Liver (tissue), 9 donors: ENCODE measurements around the gene SAP30. TPM values are rescaled to one million over a fixed set of nuclear protein-coding genes. Genes with fewer than 3 reads are reported as not detected.

Source experiments
- DNase-seq: peaks from one replicate; pipeline ENCODE4 v3.0.0-alpha.2; 2017; ENCODE audit warnings: low spot score
- H3K27ac ChIP-seq, 2 donors: one replicate each; pipeline ENCODE4 v1.7.0; 2013; ENCODE audit warnings: inconsistent platforms in 2 of 2, low read length in 2 of 2, control low read depth in 1 of 2, low read depth in 1 of 2, mild to moderate bottlenecking in 1 of 2
- H3K27me3 ChIP-seq, 4 donors: one replicate each; pipeline versions ENCODE4 v1.6.1 to v1.7.0; 2013; ENCODE audit warnings: low read length in 3 of 4, inconsistent platforms in 1 of 4, mild to moderate bottlenecking in 1 of 4, moderate library complexity in 1 of 4; ENCODE audit not compliant: control insufficient read depth in 4 of 4, insufficient read depth in 4 of 4
- H3K36me3 ChIP-seq, 4 donors: one replicate each; pipeline versions ENCODE4 v1.6.1 to v1.7.0; 2013; ENCODE audit warnings: low read length in 3 of 4, mild to moderate bottlenecking in 3 of 4, low read depth in 1 of 4, moderate library complexity in 1 of 4; ENCODE audit not compliant: control insufficient read depth in 4 of 4, insufficient read depth in 3 of 4
- H3K4me1 ChIP-seq, 4 donors: one replicate each; pipeline versions ENCODE4 v1.6.1 to v1.7.0; 2013; ENCODE audit warnings: low read length in 3 of 4, mild to moderate bottlenecking in 3 of 4, moderate library complexity in 1 of 4; ENCODE audit not compliant: control insufficient read depth in 4 of 4, insufficient read depth in 4 of 4
- H3K4me3 ChIP-seq, 3 donors: one replicate each; pipeline versions ENCODE4 v1.6.1 to v1.7.0; 2013; ENCODE audit warnings: low read length in 3 of 3, control low read depth in 1 of 3, low read depth in 1 of 3, mild to moderate bottlenecking in 1 of 3
- H3K9ac ChIP-seq, 2 donors: one replicate each; pipeline ENCODE4 v1.7.0; 2013; ENCODE audit warnings: low read length in 2 of 2, mild to moderate bottlenecking in 2 of 2, moderate library complexity in 2 of 2, control low read depth in 1 of 2, low read depth in 1 of 2
- H3K9me3 ChIP-seq, 4 donors: one replicate each; pipeline versions ENCODE4 v1.6.1 to v1.7.0; 2013; ENCODE audit warnings: low read length in 3 of 4; ENCODE audit not compliant: control insufficient read depth in 4 of 4
- FOXA2 ChIP-seq: IDR thresholded peaks from 2 replicates; pipeline ENCODE4 v1.6.1; 2016; ENCODE audit warnings: antibody characterized with exemption
- HNF4G ChIP-seq: IDR thresholded peaks from 2 replicates; pipeline ENCODE4 v1.6.1; 2016; ENCODE audit warnings: antibody characterized with exemption
- RAD21 ChIP-seq, 2 donors: IDR thresholded peaks; 2 replicates each; pipeline ENCODE4 v1.6.1; 2016; ENCODE audit warnings: antibody characterized with exemption in 2 of 2, mild to moderate bottlenecking in 2 of 2
- SP1 ChIP-seq: IDR thresholded peaks from 2 replicates; pipeline ENCODE4 v1.6.1; 2018; ENCODE audit warnings: antibody characterized with exemption, mild to moderate bottlenecking
- TAF1 ChIP-seq: conservative IDR thresholded peaks from 2 replicates; pipeline ENCODE4 v1.6.1; 2016; ENCODE audit warnings: antibody characterized with exemption, mild to moderate bottlenecking
- YY1 ChIP-seq: IDR thresholded peaks from 2 replicates; pipeline ENCODE4 v1.6.1; 2016; ENCODE audit warnings: antibody characterized with exemption, mild to moderate bottlenecking
- WGBS: extraction: QIAGEN DNeasy Blood & Tissue Kit; methylation state at CpG from one replicate; pipeline ENCODE4 v1.1.7; 2013; 5-methylcytosine and 5-hydroxymethylcytosine counted together
- polyA plus RNA-seq, 2 donors: library from polyadenylated mRNA; stranded (reverse) in 1 of 2; unstranded in 1 of 2; fragments of 200-250 nt in 1 of 2; fragments of >200 nt in 1 of 2; fragmentation: Nextera tagmentation in 1 of 2; extraction: Ambion mirVana in 1 of 2; gene quantifications; one replicate each; pipeline versions ENCODE4 v1.2.1 to v1.2.3, GENCODE V29; 2013 to 2015
- total RNA-seq, 2 donors: library from RNA; depleted of rRNA; stranded (reverse); fragments of >200 nt; gene quantifications; one replicate each; pipeline ENCODE4 v1.2.3, GENCODE V29; 2014
- TF ChIP-seq, protein P1 (sequence below): IDR thresholded peaks from 2 replicates; pipeline ENCODE4 v1.6.1; 2016; ENCODE audit warnings: antibody characterized with exemption, mild to moderate bottlenecking
- TF ChIP-seq, protein P2 (sequence below): fragments of 150-350 bp; IDR thresholded peaks from 2 replicates; pipeline ENCODE4 v1.5.1; 2017; ENCODE audit warnings: improper control_type of control experiment, low read depth, low read length; ENCODE audit not compliant: missing input control
- TF ChIP-seq, protein P3 (sequence below): IDR thresholded peaks from 2 replicates; pipeline ENCODE4 v1.6.1; 2016; ENCODE audit warnings: antibody characterized with exemption
- TF ChIP-seq, protein P4 (sequence below): IDR thresholded peaks from 2 replicates; pipeline ENCODE4 v1.6.1; 2016; ENCODE audit warnings: antibody characterized with exemption
- donor health status: healthy.
- donor health status: healthy.
- donor health status: healthy.
- donor health status: healthy.
- donor health status: healthy.

Gene SAP30
- total and polyA plus RNA-seq, 4 donors: 1.3 to 10.0 (median 3.7) TPM

DNA sequence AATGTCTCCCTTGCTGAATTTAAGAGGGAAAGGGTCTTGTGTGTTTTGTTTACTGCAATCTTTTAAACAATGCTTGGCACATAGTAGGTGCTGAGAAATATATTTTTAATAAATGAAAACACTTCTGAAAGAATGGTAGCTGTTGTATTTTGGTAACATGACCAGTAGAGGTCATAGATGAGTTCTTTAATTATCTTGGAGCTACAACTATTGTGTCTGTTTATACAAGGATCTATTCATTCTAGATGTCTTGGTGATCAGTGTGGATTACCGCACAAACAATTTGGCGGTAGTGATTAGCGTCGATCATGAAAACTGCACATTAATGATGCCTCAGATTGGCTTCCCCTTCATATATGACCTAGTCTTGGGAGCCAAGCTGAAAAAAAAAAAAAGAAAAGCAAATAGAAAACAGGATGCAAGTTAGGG lies 49.6 kb downstream of the SAP30 start:
- Histone ChIP-seq H3K27ac (no peak overlapping the region), H3K4me1 (no peaks in the 10 kb centered on the region), H3K36me3 (no peaks in the 10 kb centered on the region), H3K9me3 (no peaks in the 10 kb centered on the region), H3K27me3 (no peaks in the 10 kb centered on the region), H3K9ac (no peak overlapping the region), H3K4me3 (no peak overlapping the region)
- WGBS: 33% methylated on average over 4 of the region's 4 CpGs
- no peak for DNase-seq
- TF ChIP-seq, protein P1, sequence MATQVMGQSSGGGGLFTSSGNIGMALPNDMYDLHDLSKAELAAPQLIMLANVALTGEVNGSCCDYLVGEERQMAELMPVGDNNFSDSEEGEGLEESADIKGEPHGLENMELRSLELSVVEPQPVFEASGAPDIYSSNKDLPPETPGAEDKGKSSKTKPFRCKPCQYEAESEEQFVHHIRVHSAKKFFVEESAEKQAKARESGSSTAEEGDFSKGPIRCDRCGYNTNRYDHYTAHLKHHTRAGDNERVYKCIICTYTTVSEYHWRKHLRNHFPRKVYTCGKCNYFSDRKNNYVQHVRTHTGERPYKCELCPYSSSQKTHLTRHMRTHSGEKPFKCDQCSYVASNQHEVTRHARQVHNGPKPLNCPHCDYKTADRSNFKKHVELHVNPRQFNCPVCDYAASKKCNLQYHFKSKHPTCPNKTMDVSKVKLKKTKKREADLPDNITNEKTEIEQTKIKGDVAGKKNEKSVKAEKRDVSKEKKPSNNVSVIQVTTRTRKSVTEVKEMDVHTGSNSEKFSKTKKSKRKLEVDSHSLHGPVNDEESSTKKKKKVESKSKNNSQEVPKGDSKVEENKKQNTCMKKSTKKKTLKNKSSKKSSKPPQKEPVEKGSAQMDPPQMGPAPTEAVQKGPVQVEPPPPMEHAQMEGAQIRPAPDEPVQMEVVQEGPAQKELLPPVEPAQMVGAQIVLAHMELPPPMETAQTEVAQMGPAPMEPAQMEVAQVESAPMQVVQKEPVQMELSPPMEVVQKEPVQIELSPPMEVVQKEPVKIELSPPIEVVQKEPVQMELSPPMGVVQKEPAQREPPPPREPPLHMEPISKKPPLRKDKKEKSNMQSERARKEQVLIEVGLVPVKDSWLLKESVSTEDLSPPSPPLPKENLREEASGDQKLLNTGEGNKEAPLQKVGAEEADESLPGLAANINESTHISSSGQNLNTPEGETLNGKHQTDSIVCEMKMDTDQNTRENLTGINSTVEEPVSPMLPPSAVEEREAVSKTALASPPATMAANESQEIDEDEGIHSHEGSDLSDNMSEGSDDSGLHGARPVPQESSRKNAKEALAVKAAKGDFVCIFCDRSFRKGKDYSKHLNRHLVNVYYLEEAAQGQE: no peak
- TF ChIP-seq, protein P2, sequence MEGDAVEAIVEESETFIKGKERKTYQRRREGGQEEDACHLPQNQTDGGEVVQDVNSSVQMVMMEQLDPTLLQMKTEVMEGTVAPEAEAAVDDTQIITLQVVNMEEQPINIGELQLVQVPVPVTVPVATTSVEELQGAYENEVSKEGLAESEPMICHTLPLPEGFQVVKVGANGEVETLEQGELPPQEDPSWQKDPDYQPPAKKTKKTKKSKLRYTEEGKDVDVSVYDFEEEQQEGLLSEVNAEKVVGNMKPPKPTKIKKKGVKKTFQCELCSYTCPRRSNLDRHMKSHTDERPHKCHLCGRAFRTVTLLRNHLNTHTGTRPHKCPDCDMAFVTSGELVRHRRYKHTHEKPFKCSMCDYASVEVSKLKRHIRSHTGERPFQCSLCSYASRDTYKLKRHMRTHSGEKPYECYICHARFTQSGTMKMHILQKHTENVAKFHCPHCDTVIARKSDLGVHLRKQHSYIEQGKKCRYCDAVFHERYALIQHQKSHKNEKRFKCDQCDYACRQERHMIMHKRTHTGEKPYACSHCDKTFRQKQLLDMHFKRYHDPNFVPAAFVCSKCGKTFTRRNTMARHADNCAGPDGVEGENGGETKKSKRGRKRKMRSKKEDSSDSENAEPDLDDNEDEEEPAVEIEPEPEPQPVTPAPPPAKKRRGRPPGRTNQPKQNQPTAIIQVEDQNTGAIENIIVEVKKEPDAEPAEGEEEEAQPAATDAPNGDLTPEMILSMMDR: peak; percentile 35
- peak; percentile 65 to 71 for TF ChIP-seq RAD21 (IDR thresholded peaks at IDR 0.05)

DNA sequence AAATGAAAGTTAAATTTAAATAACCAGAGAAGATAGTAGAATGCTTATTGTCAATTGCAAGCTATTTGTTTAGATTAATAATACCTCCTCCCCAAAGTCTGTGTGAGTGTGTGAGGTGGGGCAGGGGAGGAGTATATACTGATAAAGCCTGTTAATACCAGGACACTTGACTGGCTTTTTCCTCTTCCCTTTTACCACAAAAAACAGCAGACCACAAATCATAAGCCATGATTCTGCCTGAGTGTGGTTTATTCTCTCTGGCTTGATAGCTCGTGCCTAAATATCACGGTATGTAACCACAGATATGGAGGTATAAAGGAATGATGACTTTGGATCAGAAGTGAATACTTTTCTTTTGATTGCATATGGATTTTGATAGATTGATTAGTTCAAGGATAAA lies 50.0 kb downstream of the SAP30 start:
- Histone ChIP-seq H3K36me3 (no peaks in the 10 kb centered on the region), H3K4me1 (no peaks in the 10 kb centered on the region), H3K4me3 (no peak overlapping the region), H3K9me3 (no peaks in the 10 kb centered on the region), H3K9ac (no peak overlapping the region), H3K27ac (no peak overlapping the region), H3K27me3 (no peaks in the 10 kb centered on the region)
- DNase-seq: no peak
- no peak for TF ChIP-seq YY1
- TF ChIP-seq SP1: no peak
- no peak for TF ChIP-seq FOXA2
- TF ChIP-seq TAF1: no peak
- TF ChIP-seq, protein P3, sequence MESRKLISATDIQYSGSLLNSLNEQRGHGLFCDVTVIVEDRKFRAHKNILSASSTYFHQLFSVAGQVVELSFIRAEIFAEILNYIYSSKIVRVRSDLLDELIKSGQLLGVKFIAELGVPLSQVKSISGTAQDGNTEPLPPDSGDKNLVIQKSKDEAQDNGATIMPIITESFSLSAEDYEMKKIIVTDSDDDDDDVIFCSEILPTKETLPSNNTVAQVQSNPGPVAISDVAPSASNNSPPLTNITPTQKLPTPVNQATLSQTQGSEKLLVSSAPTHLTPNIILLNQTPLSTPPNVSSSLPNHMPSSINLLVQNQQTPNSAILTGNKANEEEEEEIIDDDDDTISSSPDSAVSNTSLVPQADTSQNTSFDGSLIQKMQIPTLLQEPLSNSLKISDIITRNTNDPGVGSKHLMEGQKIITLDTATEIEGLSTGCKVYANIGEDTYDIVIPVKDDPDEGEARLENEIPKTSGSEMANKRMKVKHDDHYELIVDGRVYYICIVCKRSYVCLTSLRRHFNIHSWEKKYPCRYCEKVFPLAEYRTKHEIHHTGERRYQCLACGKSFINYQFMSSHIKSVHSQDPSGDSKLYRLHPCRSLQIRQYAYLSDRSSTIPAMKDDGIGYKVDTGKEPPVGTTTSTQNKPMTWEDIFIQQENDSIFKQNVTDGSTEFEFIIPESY: no peak
- TF ChIP-seq HNF4G: no peak
- TF ChIP-seq, protein P4, sequence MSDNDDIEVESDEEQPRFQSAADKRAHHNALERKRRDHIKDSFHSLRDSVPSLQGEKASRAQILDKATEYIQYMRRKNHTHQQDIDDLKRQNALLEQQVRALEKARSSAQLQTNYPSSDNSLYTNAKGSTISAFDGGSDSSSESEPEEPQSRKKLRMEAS: no peak
- WGBS: 94% methylated on average over 2 of the region's 2 CpGs
